Fibroblast of gingiva (primary cell): ENCODE data around the gene NUP214.
"Not testable (repeated sequence)": the region's sequence is repeated elsewhere in the genome, so short reads cannot be mapped to it uniquely, and the experiment has no call there.

Source experiments
- DNase-seq: peaks from one replicate; pipeline ENCODE4 v3.0.0-alpha.2; 2011; ENCODE audit warnings: low read depth

NUP214 gene

DNA sequence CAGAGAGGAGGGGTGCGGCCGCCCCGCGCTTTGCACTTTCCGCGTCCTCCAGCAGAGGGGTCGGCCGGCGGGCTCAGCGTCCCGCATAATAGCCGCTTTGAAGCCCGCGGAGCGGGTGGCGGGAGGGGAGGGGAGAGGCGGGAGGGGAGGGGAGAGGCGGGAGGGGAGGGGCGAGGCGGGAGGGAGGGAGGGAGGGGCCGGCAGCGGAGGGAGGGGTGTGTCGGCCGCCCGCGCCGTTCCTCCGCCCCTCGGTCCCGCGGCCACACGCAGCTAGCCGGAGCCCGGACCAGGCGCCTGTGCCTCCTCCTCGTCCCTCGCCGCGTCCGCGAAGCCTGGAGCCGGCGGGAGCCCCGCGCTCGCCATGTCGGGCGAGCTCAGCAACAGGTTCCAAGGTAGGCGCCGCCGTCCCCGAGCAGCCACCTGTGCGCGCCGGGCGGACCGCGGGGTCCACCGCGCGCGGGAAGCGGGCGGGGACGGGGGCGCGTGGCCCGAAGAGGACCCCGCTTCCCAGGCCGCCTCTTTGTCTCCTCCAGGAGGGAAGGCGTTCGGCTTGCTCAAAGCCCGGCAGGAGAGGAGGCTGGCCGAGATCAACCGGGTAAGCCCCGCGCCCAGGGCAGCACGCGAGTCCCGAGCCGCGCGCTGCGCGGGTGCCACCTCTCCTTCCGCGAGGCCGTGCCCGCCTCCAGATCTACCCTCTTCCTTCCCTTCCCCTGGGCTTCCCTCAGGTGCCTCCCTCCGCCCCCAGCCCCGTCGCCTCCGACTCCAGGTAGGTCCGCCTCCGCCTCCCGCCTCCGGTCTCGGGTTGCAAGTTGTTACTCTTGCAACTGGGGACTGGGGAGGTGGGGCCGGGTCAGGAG, 28.9 kb upstream of the NUP214 start, which contains the start of gene AIF1L:
Gene AIF1L, plus strand, starts transcription at position 263 of the 857 bp plus-strand sequence. Its CDS starts 99 bp downstream, at position 362.
- no peak for DNase-seq

DNA sequence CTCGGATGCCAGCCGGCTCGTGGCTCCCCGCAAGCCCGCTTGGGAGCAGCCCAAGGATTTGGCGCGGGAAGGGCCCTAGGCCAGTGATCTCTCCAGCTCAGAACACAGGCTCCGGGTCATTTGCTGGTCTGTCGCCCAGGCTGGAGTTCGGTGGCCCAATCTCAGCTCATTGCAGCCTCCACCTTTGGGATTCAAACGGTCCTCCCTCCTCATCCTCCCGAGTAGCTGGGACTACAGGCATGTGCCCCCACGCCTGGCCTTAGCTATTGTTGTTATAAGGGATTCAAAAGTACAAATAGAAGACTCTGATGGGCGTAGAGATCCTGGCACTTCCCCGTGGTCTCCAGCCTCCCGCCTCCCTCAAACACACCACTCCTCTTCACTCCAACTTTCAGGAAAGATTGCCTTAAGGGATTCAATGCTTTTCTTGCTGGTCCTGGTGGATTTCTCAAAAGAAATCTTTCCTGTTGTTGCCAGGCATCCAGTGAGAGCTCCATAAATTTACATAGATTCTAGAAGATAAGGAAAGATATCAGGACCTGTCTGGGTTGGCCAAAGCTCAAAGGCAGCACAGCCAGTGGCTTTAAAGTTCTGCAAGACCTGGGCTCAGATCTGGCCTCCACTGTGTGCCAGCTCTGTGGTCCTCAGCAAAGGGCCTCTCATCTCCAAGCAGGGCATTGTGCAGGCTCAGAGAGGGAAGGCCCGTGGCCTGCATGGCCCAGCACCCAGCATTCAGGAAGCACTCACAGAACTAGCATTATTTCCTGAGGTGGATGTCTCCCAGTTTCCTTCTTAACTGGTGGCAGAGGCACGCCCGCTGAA, 28.0 kb upstream of the NUP214 start:
- DNase-seq = no peak

DNA sequence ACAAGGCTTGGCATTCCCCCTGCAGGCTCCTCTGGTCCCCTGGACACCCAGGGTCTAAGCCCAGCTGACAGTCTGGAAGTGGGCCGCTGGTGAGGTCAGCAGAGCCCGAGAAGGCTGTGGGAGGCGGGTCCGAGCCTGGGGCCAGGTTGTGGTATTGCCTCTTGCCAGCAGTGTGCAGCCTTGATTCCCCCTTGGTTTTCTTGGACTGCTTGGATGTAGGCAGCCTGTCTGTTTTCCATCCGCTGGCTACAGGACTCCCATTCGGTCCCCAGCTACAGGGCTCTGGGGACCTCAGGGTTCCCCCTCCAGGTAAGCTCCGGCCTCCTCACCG, 27.5 kb upstream of the NUP214 start:
- no peak for DNase-seq

DNA sequence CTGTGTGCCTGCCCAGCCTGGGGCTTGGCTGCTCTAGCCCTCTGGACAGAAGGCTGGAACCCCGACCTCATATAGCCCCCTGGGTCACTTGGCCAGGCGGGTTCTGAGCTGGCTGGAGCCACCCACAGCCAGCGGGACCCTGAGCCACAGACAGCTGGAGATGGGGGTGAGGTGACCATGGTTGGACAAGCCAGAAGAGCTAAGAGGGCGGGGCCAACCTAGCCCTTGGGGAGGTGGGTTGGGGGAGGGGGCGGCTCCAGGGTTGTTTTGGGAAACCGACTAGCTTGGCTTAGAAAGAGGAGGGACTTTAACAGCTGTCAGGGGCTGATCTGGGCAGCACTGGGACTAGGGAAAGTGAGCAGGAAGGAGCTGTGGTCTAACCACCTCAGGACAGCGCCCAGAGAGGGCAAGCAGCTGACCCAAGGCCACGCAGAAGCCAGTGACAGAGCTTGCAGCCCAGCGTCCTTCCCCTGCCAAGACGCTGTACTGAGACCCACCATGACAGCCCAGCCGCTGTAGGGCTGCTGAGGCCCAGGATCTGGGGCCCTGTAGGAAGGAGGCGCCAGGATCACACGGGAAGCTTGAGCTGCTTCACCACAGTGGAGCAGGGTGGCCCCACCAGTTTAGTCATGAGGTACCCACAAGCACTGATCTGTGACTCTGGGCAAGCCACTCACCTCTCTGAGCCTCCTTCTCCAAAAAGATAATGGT, 26.8 kb upstream of the NUP214 start:
- DNase-seq = no peak

DNA sequence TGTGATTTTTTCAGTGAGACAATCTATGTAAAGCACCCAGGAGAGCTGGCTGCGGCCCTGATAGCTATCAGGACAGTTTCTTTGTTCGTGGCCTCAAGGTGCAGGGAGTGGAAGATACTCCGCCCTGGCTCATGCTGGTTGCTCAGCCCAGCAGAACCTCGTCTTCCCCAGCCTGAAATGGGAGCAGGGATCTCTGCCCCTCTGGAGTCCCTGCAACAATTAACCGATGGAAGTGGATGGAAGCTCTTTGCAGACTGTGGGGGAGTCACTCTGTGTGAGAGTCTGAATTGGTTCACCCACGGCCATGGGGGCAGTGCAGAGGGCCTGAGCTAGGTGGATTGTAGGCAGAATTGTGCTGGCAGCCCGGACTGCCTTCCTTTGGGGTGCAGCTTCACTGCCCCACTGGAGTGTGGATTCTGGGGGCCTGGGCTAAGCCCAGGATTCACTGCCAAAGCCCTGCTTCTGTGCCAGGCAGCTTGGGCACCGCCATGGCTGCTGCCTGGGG, 26.2 kb upstream of the NUP214 start:
- DNase-seq = no peak

DNA sequence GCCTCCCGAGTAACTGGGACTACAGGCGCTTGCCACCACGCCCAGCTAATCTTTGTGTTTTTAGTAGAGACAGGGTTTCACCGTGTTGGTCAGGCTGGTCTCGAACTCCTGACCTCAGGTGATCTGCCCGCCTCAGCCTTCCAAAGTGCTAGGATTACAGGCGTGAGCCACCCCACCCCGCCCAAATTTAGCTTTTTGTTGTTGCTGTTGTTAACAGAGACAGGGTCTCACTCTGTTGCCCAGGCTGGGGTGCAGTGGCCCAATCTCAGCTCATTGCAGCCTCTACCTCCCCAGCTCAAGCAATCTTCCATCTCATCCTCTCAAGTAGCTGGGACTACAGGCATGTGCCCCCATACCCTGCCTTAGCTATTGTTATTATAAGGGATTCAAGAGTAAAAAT, 25.5 kb upstream of the NUP214 start:
- not testable (repeated sequence) for DNase-seq

DNA sequence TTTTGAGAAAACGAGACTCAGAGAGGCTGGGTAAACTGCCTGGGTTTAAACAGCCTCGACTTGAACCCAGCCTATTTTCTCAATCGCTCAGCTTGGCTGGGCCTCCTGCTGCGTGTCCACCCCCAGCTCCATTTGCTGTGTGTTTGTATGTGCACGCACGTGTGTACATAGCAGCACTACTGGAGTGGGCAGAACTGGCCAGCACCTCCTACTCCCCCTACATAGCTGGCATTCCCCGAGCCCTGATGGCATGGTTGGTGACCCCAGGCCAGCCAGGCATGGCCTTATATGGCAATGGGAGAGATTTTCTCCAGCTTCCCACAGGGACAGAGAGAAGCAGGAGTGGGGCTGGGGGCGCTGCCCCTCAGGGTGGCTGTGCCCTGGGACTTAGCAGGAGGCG, 24.9 kb upstream of the NUP214 start:
- no peak for DNase-seq

DNA sequence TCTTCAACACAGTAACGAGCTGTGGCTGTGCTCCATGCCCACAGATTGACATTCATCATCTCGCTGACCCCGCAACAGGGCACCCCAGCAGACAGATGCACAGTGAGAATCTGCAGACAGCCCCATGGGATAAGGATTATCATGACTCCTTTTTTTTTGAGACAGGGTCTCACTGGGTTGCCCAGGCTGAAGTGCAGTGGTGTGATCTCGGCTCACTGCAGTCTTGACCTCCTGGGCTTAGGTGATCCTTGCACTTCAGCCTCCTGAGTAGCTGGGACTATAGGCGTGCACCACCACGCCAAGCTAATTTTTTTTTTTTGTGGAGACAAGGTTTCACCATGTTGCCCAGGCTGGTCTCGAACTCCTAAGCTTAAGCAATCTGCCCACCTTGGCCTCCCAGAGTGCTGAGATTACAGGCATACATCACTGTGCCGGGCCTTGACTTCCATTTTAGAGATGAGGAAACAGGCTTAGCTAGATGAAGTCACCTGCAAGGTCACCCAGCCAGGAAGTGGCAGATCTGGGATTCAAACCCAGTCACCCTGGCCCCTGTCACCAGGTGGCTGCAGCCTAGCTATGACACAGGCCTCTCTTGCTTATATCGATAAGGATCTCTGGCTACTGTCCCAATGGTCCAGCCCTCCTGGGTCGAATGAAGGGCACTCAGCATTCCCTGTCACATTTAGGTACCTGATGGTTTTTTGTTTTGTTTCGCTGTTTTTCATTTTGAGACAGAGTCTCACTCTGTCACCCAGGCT, 24.0 kb upstream of the NUP214 start:
- DNase-seq = no peak

DNA sequence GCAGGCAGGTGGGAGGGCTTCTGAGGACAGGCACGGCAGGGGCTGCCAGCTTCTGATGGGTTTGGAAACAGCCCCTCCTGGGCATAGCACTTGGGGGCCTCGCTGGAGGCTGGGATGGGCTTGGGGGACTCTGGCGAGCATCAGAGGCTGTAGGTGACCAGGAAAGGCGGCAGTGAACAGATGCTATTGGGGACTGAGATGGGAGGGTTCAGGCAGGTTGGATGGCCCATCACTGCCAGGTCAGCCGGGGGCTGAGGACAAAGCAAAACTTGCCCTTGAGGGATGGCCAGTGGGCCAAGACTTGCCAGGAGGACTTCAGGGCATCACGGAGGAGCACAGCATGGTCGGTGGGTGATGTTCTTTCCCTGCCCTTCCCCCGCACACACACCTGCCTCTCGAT, 22.4 kb upstream of the NUP214 start:
- no peak for DNase-seq

DNA sequence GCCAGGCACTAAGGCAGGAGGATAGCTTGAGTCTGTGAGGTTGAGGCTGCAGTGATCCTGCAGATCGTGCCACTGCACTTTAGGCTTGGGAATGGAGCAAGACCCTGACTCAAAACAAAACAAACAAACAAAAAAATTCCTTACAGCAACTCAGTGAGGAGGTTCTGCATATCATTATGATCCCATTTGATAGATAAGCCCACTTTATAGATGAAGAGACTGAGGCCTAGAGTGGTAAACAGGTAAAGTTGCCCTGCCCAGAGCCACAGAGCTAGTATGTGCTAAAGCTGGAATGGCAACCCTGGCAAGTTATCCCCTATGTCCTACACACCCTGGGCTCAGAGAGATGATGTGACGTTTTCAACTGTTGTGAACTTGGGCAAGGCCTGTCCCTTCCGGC, 21.9 kb upstream of the NUP214 start:
- DNase-seq = no peak

DNA sequence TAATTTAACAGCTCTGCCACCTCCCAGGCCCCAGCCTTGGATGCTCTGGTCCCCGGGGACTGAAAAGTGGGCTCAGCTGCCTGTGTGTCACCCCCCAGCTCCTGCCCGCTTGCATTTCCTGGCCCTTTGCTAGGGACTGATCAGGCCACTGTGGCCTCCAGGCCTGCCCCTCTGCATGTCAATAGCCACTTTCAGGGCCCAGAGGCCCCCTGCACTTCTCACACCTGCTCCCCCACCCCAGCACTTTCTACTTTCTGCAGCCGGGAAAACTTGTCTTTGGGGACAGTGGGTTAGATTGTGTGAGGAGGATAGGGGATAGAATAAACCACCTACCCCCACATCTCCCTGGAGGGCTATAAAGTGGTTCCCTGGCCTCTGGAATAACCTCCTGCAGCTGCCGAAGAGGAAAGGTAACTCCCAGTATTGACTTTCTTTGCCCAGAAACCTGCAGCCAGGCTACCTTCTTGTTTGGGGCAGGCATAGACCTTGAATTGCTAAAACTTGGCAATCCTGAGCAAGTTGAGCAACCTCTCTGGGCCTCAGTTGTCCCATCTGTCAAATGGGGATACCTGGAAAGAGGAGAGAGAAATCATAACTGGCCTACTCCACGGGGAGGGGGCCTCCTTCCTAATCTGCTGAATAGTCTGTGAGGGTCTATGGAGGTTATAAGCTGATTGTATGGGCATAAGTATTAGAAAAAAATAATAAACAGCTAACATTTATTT, 21.2 kb upstream of the NUP214 start:
- DNase-seq = no peak

DNA sequence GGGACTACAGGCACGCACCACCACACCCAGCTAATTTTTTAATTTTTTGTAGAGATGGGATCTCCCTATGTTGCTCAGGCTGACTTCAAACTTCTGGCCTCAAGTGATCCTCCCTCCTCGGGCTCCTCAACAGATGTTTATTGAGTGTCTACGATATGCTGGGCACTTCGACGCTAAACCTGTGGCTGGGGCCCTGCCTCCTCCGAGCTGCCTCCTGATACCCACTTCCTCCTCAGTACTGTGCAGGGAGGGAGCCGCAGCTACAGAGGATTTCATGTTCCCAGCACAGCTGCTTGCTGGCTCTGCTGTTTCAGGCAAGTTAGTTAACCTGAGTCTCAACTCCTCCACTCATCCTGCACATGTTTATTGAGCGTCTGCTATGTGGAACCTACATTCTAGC, 19.4 kb upstream of the NUP214 start:
- no peak for DNase-seq

DNA sequence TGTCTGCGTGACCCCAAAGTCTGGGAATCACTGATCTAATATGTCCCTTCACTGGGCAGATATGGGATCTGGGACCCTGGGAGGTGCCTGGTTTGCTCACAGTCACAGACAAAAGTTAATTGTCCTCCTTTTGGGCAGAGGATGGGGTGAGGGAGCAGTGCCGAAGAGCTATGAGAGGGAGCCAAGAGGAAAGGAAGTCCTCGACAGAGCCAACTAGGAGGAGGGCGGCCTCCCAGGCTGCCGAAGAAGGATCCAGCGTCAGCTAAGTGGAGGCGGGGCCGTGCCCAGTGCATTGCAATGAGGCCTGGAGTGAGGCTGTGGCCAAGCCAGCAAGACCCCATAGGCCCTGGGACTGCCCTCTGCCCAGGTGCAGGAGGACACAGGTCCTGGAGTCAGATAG, 17.6 kb upstream of the NUP214 start:
- DNase-seq = no peak

DNA sequence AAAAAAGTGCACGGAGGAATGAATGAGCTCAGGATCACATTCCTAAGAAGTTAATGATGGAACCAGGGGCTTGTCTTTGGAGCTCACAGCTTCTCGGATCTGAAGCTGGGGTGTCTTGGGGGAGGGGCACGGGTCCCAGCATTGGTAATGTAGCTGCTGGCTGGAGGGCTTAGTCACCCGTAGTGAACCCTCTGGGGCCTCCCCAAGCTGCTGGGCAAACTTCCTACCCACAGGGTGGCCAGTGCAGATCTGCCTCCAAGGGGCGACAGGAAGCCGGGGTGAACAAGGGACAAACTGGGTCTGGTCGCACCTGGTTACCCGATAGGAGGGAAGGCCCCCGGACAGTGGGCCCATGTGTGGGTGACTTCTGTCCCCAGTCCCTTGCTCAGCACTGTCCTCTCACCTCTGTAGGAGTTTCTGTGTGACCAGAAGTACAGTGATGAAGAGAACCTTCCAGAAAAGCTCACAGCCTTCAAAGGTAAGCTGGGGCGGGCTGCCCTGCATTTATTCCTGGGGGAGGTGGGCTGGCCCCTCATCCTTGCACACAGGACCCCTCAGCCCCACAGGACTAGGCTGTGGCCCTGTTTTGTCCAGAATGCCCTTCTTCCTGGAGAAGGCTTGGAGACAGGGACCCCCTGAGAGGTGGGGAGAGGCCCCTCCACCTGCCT, 14.1 kb upstream of the NUP214 start:
- no peak for DNase-seq

DNA sequence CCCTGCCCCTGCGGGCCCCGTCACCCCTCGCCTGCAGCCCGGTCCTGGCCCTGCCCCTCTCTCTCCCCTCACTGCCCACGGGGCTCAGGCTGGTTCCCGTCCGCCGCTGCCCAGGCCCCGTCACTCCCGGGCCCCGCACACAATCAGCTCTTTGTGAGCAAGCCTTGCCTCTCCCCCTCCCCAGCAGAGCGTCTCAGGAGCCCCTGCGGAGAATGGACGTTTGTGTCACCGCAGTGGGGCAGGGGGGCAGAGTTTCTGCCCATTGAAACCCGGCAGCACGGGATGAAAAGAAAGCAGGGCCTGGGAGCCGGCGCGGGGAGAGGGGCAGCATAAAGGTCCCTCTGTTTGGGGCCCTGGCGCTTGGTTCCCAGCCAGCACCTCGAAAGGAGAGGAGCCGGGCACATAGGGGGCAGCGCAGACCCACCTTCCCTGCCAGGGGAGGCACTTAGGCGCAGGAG, 13.5 kb upstream of the NUP214 start:
- no peak for DNase-seq

DNA sequence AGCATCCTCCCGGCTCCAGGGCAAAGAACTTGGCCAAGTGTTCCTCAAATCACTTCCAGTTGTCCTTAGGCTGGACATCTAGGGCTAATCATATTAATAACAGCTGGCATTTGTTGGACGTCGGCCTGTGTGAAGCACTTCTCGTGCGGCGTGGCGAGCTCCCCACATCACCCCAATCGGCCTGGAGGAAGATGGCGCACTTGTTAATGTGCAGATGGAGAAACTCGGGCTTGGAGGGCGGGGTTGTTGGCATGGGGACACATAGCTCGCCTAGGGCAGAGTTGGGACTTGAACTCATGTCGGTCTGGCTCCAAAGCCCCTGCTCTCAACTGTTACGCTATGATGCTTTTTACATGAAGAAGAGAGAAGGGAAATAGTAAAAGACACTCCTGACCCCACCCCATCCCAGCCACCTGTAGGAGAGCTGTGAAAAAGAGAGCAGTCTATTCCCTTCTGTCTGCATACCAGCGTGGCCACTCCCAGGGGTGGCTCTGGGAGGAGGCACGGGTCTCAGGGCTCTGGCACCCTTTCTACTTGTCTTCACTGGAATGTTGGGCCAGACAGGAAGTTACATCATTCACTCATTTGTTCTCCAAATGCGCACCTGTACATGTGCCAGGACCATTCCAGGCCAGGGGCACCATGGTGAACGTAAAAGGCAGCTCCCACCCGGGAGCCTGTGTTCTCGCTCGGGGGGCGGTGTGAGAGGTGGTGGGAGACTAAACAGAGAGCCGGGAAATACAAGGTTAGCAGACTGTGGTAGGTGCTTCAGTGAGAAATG, 12.8 kb upstream of the NUP214 start:
- no peak for DNase-seq

DNA sequence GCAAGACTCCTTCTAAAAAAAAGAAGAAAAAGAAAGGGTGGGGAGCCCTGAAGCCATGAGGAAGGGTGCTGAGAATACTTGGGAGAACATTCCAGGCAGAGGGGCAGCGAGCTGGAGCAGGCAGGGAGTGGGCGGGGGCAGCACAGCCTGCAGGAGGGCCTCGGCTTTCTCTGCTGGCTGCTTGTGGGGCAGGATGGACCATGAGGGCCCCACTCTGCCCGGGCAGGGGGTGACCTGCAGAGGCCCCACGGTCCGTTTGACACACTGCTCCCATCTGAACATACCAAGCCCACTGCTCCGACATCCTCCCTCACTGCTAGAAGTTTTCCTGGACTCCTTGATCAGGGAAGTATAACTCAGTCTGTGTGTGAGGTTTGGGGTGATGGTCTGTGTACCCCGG, 11.7 kb upstream of the NUP214 start:
- no peak for DNase-seq

DNA sequence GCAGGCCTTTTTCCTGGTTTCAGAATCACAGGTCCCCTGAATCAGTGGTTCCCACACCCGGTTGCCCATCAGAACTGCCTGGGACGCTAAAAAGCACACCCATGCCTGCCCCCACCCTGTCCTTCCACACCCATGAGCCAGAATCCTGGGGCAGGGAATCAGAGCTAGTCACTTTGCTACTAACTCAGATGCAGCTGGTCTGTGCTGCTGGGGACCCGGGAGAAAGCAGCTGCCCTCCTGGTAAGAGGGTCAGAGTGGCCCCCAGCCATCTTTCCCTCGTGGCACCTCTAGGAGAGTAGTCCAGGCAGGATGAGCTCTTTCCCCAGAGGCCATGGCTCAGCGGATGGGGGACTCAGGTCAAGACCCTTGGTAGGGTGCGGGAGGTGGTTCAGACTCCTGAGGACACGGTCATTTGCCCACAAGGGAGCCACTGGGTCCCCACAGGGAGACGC, 11.3 kb upstream of the NUP214 start:
- DNase-seq = no peak

DNA sequence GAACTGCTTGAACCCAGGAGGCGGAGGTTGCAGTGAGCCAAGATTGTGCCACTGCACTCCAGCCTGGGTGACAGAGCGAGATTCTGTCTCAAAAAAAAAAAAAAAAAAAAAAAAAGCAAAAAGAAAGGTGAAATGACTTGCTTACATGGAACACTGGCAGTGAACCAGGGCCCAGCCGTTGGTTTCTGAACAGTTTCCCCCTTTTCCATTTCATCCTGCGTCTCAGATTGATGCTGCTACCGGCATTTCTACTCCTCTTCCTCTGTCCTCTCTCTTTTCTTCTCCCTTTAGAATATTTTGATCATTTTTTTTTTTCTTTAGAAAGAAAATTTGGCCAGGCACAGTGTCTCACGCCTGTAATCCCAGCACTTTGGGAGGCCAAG, 10.0 kb upstream of the NUP214 start:
- DNase-seq = not testable (repeated sequence)
